Subcutaneous adipose tissue (tissue), 4 donors: ENCODE measurements around the gene LRFN4. TPM values are rescaled to one million over a fixed set of nuclear protein-coding genes. Genes with fewer than 3 reads are reported as not detected.

ENCODE experiments used
- CTCF ChIP-seq: fragments of 450-650 bp; IDR thresholded peaks from one replicate; pipeline ENCODE4 v1.5.1; 2016; ENCODE audit warnings: low read depth, mild to moderate bottlenecking, control low read depth, antibody characterized with exemption, moderate library complexity
- total RNA-seq, 4 donors: library from RNA; depleted of rRNA; stranded (reverse); fragments of >200 nt; gene quantifications; one replicate each; pipeline ENCODE4 v1.1.0, GENCODE V29; 2016

The LRFN4 gene
- total RNA-seq, 4 donors from 2014 or later: 6.8 to 21.5 (median 9.8) TPM

- TF ChIP-seq CTCF: no peak
Observed at GRCh38 chr11:66846671-66847091, 10.2 kb upstream of the LRFN4 start.

- TF ChIP-seq CTCF: no peak
Observed at GRCh38 chr11:66847461-66848232, 9.2 kb upstream of the LRFN4 start.

GRCh38 chr11:66848671-66849500, 8.0 kb upstream of the LRFN4 start:
- TF ChIP-seq CTCF: no peak

- no peak for TF ChIP-seq CTCF
Observed at GRCh38 chr11:66849501-66850234, 7.2 kb upstream of the LRFN4 start.

- no peak for TF ChIP-seq CTCF
Observed at GRCh38 chr11:66850235-66850587, 6.7 kb upstream of the LRFN4 start.

GRCh38 chr11:66850588-66851238, 6.2 kb upstream of the LRFN4 start:
- no peak for TF ChIP-seq CTCF

- TF ChIP-seq CTCF: no peak
Observed at GRCh38 chr11:66851239-66851596, 5.6 kb upstream of the LRFN4 start.
